Amniotic epithelial cell (primary cell): ENCODE measurements around the gene CASP14.
"Not testable (repeated sequence)": the region's sequence is repeated elsewhere in the genome, so short reads cannot be mapped to it uniquely, and the experiment has no call there.

Experiments
- DNase-seq: peaks from one replicate; pipeline ENCODE4 v3.0.0-alpha.2; 2010; ENCODE audit warnings: low read depth

CASP14 gene

DNA sequence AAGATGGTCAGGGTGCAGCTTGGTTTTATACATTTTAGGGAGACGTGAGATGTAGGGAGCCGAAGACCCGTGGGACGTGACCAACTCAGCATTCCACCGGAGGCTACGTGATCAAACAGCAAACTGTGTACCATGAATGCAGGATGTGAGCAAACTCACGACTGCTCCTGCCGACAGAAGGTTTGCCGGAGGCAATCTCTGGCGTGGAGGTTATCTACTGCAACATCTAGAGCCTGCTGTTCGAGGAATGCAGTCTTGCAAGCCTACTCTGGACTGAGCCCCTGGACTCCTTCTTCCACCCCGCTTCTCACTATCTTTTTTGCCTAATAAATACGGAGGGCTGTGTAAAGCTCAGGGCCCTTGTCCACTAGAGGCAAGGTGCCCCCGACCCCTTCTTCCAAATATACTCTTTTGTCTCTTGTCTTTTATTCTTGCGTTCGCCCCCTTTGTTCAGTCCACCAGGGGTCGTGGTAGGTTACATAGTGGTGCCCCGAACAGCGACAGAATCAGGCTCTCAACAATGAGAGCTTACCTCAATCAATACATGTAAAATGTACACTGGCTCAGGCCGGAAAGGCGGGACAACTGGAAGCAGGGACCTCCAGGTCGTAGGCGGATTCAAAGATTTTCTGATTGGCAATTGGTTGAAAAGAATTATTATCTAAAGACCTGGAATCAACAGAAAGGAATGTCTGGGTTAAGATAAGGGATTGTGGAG lies 23.8 kb downstream of the CASP14 start:
- no peak for DNase-seq

DNA sequence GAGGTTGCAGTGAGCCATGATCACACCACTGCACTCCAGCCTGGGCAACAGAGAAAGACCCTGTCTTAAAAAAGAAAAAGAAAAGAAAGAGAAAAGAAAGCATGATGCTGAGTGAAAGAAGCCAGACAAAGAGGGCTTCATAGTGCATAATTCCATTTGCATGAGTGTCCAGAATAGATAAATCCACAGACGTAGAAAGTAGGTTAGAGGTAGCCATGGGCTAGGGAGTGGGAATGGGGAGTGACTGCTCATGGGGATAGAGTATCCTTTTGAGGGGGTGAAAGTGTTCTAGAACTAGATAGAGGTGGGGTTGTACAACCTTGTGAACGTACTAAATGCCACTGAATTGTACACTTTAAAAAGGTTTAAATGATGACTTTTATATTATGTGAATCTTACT lies 25.1 kb downstream of the CASP14 start:
- DNase-seq: no peak

DNA sequence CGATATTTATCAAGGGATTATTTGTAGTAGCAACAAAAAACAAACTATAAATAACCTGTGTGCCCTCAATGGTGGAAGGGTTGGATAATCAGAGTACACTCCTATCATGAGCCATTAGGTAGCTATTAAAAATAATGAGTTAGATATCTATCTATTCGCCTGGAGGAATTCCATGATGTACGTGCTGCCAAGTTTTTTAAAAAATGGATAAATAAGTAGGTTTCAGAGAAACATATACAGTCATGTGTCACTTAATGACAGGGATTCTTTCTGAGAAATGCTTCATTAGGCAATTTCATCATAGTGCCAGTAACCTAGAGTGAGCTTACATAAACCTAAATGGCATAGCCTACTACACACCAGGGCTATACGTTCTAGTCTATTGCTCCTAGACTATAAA lies 26.5 kb downstream of the CASP14 start:
- no peak for DNase-seq

GRCh38 chr19:15080002-15080401 lies 30.7 kb downstream of the CASP14 start:
- not testable (repeated sequence) for DNase-seq

- DNase-seq: no peak
Measured at GRCh38 chr19:15081911-15082310, 32.6 kb downstream of the CASP14 start, which contains the start of gene OR1I1. Gene OR1I1, plus strand, starts transcription at chr19:15082211. Its CDS starts 4,855 bp downstream, at chr19:15087066.

DNA sequence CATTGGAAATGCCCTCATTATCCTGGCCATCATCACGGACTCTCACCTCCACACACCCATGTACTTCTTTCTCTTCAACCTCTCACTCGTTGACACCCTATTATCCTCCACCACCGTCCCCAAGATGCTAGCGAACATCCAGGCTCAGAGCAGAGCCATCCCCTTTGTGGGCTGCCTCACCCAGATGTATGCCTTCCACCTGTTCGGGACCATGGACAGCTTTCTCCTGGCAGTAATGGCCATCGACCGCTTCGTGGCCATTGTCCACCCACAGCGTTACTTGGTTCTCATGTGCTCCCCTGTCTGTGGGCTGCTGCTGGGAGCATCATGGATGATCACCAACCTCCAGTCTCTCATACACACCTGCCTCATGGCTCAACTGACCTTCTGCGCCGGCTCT lies 37.9 kb downstream of the CASP14 start:
- DNase-seq: no peak

DNA sequence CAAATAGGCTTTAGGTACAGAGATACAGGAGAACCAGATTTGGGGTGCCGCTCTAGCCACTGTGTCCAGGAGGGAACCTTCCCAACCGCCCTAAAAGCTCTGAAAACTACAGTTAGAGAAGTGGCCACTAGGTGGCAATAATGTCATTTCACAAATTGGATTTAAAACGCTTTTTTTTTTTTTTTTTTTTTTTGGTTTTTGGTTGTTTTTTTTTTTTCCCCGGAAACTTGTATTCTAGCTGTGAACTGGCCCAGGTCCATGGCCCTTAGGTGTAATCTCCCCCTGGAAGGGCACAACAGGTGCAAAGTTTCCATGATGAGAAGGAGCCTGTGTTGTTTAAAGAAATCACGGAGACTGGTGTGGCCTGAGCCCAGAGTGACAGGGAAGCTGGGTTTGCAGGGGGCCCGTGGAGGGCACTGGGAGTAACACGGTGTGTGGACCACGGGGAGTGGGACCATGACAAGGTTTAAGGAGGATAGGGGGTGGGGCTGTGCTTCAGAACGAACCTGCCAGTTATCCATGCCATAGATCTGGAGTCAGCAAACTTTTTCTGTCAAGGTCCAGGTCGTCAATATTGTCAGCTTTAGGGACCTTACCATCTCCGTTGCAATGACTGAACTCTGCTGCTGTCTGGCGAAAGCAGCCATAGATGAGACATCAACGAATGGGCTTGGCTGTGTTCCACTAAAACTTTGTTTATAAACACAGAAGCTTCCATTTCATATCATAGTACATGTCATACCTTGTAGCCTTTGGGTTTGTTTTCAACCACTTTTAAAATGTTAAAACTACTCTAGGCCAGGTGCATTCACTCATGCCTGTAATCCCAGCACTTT lies 42.9 kb downstream of the CASP14 start:
- peak; percentile 52 for DNase-seq

DNA sequence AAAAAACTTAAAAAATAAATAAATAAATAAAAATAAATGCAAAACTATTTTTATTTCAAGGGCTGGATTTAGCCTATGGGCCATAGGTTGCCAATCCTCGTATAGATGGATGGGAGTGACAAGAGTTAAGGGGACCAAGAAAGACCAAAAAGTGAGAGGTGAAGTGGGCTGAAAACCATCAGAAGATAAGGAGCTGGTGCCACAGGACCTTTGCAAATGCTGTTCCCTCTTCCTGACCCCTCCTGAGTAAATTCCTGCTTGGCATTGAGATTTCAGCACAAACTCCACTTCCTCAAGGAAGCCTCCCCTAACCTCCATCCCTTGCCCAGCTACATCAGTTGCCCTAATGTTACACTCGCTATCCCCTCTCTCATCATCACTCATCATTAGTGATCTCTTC lies 43.7 kb downstream of the CASP14 start:
- no peak for DNase-seq

GRCh38 chr19:15096223-15096622 lies 46.9 kb downstream of the CASP14 start:
- no peak for DNase-seq

DNA sequence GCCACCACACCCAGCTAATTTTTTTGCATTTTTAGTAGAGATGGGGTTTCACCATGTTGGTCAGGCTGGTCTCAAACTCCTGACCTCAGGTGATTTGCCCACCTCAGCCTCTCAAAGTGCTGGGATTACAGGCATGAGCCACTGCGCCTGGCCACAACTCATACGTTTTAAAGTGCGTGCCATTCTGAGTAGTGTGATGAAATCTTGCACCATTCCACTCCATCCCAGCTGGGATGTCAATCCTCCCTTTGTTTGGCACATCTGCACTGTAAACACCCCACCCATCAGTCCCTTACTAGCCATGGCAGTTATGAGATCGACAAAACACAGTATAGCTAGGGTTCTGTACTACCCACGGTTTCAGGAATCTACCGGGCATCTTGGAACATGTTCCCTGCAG lies 48.7 kb downstream of the CASP14 start:
- DNase-seq: not testable (repeated sequence)

GRCh38 chr19:15098460-15098859 lies 49.2 kb downstream of the CASP14 start:
- DNase-seq: no peak

DNA sequence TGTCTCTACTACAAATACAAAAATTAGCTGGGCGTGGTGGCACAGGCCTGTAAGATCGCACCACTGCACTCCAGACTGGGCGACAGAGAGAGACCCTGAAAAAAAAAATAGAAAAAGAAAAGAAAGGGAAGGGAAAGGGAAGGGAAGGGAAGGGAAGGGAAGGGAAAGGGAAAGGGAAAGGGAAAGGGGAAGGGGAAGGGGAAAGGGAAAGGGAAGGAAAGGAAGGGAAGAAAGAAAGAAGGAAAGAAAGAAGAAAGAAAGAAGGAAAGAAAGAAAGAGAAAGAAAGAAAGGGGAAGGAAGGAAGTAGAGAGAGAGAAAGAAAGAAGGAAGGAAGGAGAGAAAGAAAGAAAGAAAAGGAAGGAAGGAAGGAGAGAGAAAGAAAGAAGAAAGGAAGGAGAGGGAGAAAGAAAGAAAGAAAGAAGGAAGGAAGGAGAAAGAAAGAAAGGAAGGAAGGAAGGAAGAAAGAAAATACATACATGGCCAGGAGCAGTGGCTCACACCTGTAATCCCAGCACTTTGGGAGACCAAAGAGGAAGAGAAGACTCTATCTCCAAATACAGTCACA lies 49.8 kb downstream of the CASP14 start:
- no peak for DNase-seq

DNA sequence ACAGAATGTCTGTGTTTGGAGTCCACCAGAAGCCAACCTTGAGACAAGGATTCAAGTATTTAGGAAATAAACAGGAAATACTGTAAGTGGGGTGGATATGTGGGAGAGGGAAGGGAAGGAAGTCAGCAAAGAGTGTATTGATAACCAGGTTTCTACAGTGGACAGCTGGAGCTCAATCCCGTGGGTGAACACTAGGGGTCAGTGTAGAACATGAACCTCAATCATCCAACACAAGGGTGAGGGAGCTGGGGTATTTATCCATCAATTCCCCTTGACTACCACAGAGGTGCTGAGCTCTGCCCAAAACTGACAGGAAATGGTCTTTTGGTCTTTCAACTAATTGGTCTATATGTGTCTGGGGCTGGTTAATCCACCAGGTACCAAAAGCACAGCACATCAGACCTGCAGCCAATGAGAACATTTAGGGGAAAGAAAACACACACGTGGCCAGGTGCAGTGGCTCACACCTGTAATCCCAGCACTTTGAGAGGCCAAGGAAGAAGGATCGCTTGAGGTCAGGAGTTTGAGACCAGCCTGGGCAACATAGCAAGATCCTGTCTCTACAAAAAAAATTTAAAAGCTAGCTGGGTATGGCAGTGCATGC lies 52.3 kb downstream of the CASP14 start:
- peak; percentile 45 for DNase-seq

- DNase-seq: no peak
Measured at GRCh38 chr19:15104003-15104402, 54.7 kb downstream of the CASP14 start.

GRCh38 chr19:15104411-15104810 lies 55.1 kb downstream of the CASP14 start:
- no peak for DNase-seq

DNA sequence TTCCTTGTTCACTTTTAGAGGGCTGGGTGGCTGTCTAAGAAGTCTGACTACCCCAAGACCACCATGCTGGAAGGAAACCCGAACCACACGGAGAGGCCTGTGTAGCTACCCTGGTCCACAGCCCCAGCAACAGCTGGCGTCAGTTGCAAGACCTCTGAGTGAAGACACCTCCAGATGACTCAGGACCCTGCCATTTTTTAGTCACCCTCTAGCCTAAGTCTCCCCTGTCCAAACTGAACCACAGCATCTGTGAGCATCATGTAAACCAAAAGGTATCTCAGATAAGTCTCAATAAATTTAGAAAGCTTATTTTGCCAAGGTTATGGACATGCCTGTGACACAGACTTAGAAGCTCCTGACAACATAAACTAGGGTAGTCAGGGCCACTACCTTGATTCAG lies 55.8 kb downstream of the CASP14 start:
- DNase-seq: no peak

GRCh38 chr19:15107061-15108010 lies 58.1 kb downstream of the CASP14 start, which contains the start of gene SYDE1:
Gene SYDE1, plus strand, starts transcription at chr19:15107401. Its CDS starts 33 bp downstream, at chr19:15107434.
- DNase-seq: peak; percentile 45
